MM.1S (cell line): Measurements from ENCODE around the gene GJA9.

ENCODE experiments used
- DNase-seq: peaks from one replicate; pipeline ENCODE4 v3.0.0-alpha.2; 2015
- H2AFZ ChIP-seq: fragments of 300-600 bp; sonication (generic); 2 replicates; pipeline ENCODE4 v1.6.0; 2016; ENCODE audit warnings: antibody characterized with exemption, low read length
- H3F3A ChIP-seq: fragments of 300-600 bp; sonication (generic); 2 replicates; pipeline ENCODE4 v1.6.1; 2016; ENCODE audit warnings: mild to moderate bottlenecking, antibody characterized with exemption, low read length, moderate library complexity, mixed read lengths; ENCODE audit not compliant: insufficient read depth
- H3K27ac ChIP-seq: fragments of 300-600 bp; sonication (generic); 2 replicates; pipeline ENCODE4 v1.5.1; 2016; ENCODE audit warnings: mild to moderate bottlenecking, low read length
- H3K27me3 ChIP-seq: fragments of 300-600 bp; sonication (generic); replicated peaks from 2 replicates; pipeline ENCODE4 v1.6.0; 2016; ENCODE audit warnings: low read length; ENCODE audit not compliant: insufficient read depth
- H3K36me3 ChIP-seq: fragments of 300-600 bp; sonication (generic); replicated peaks from 2 replicates; pipeline ENCODE4 v1.6.1; 2016; ENCODE audit warnings: mild to moderate bottlenecking, low read length, mixed read lengths; ENCODE audit not compliant: insufficient read depth
- H3K4me1 ChIP-seq: fragments of 300-600 bp; sonication (generic); 2 replicates; pipeline ENCODE4 v1.6.1; 2016; ENCODE audit warnings: low read length, mixed read lengths
- H3K4me2 ChIP-seq: fragments of 300-600 bp; sonication (generic); 2 replicates; pipeline ENCODE4 v1.6.0; 2016; ENCODE audit warnings: low read depth, low read length
- H3K4me3 ChIP-seq: fragments of 300-600 bp; sonication (generic); 2 replicates; pipeline ENCODE4 v1.5.1; 2016; ENCODE audit warnings: low read length, mixed read lengths
- H3K79me2 ChIP-seq: fragments of 300-600 bp; sonication (generic); 2 replicates; pipeline ENCODE4 v1.6.1; 2016; ENCODE audit warnings: mixed run types, low read length, mixed read lengths
- H3K9ac ChIP-seq: fragments of 300-600 bp; sonication (generic); 2 replicates; pipeline ENCODE4 v1.6.1; 2016; ENCODE audit warnings: low read length, mixed read lengths
- H3K9me2 ChIP-seq: fragments of 300-600 bp; sonication (generic); replicated peaks from 2 replicates; pipeline ENCODE4 v1.6.1; 2016; ENCODE audit warnings: mild to moderate bottlenecking, low read length, mixed read lengths; ENCODE audit not compliant: insufficient read depth
- H3K9me3 ChIP-seq: fragments of 300-600 bp; sonication (generic); replicated peaks from 2 replicates; pipeline ENCODE4 v1.6.1; 2016; ENCODE audit warnings: mild to moderate bottlenecking, low read length, mixed read lengths; ENCODE audit not compliant: insufficient read depth
- H4K20me1 ChIP-seq: fragments of 300-600 bp; sonication (generic); 2 replicates; pipeline ENCODE4 v1.6.1; 2016; ENCODE audit warnings: mild to moderate bottlenecking, low read length, moderate library complexity, mixed read lengths; ENCODE audit not compliant: insufficient read depth
- CTCF ChIP-seq: fragments of 300-600 bp; sonication (generic); IDR thresholded peaks from 2 replicates; pipeline ENCODE4 v1.5.1; 2016; ENCODE audit warnings: antibody characterized with exemption, low read length, mixed read lengths
- EZH2 ChIP-seq: fragments of 300-600 bp; sonication (generic); optimal IDR thresholded peaks from 2 replicates; pipeline ENCODE3; 2017; ENCODE audit warnings: low read depth, mild to moderate bottlenecking, antibody characterized with exemption, low read length, mixed read lengths
- EZH2phosphoT487 ChIP-seq: fragments of 300-600 bp; sonication (generic); IDR thresholded peaks from 2 replicates; pipeline ENCODE4 v1.6.1; 2018; ENCODE audit warnings: antibody characterized with exemption, low read length

GJA9 gene

GRCh38 chr1:38833146-38833545, 48.2 kb downstream of the GJA9 start:
- Histone ChIP-seq H3K79me2 (no peaks in the 10 kb centered on the region), H3K9me3 (no peaks in the 10 kb centered on the region), H3K4me1 (no peaks in the 10 kb centered on the region), H2AFZ (no peak overlapping the region), H3K9me2 (no peaks in the 10 kb centered on the region), H4K20me1 (no peaks in the 10 kb centered on the region), H3K27me3 (no peaks in the 10 kb centered on the region), H3F3A (0 out of 2 replicates have a peak, but pooled peaks cover 9% of the 10 kb centered on the region), H3K9ac (no peak overlapping the region), H3K4me3 (no peak overlapping the region), H3K36me3 (no peaks in the 10 kb centered on the region), H3K27ac (no peak overlapping the region), H3K4me2 (no peak overlapping the region)
- no peak for DNase-seq
- TF ChIP-seq EZH2 (no peak), EZH2phosphoT487 (no peak), CTCF (no peak)

DNA sequence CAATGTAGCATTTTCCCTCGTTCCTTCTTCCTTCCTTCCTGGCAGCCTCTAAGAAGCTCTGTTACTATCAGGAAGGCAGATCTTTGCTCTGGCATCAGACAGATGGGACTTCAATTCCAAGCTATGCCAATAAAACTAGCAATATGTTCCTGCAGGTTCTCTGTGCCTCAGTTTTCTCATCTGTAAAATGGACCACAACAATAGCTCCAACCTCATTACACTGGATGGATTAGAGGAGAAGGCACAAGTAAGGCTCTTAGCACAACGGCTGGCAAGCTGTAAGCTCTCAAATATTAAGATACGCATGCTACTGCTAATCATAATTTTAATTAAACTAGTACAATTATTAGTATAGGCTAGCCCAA, 49.0 kb downstream of the GJA9 start:
- Histone ChIP-seq H2AFZ (no peak overlapping the region), H4K20me1 (no peaks in the 10 kb centered on the region), H3K9me2 (no peaks in the 10 kb centered on the region), H3K27me3 (no peaks in the 10 kb centered on the region), H3K9ac (no peak overlapping the region), H3K4me1 (no peaks in the 10 kb centered on the region), H3K4me3 (no peak overlapping the region), H3F3A (0 out of 2 replicates have a peak, but pooled peaks cover 7% of the 10 kb centered on the region), H3K9me3 (no peaks in the 10 kb centered on the region), H3K27ac (no peak overlapping the region), H3K79me2 (no peaks in the 10 kb centered on the region), H3K36me3 (no peaks in the 10 kb centered on the region), H3K4me2 (no peak overlapping the region)
- TF ChIP-seq EZH2 (no peak), EZH2phosphoT487 (no peak), CTCF (no peak)
- DNase-seq = no peak

- H4K20me1 ChIP-seq = no peaks in the 10 kb centered on the region
- H2AFZ ChIP-seq = no peak overlapping the region
- H3K4me2 ChIP-seq = no peak overlapping the region
- TF ChIP-seq CTCF = no peak
- TF ChIP-seq EZH2 = no peak
- TF ChIP-seq EZH2phosphoT487 = no peak
- H3K9me2 ChIP-seq = no peaks in the 10 kb centered on the region
- H3K9ac ChIP-seq = no peak overlapping the region
- H3F3A ChIP-seq = 0 out of 2 replicates have a peak, but pooled peaks cover 2% of the 10 kb centered on the region
- no peaks in the 10 kb centered on the region for H3K4me1 ChIP-seq
- H3K27ac ChIP-seq = no peak overlapping the region
- no peaks in the 10 kb centered on the region for H3K36me3 ChIP-seq
- H3K79me2 ChIP-seq = no peaks in the 10 kb centered on the region
- H3K9me3 ChIP-seq = no peaks in the 10 kb centered on the region
- DNase-seq = no peak
- no peaks in the 10 kb centered on the region for H3K27me3 ChIP-seq
- H3K4me3 ChIP-seq = no peak overlapping the region
Measured at GRCh38 chr1:38831731-38832369, 49.5 kb downstream of the GJA9 start.
